ENCODE measurements around the gene GABBR2. TPM values are rescaled to one million over a fixed set of nuclear protein-coding genes. Genes with fewer than 3 reads are reported as not detected.
A peak's percentile ranks its signal among the peaks of the same experiment; 100 is the strongest.
"Not testable (repeated sequence)": the region's sequence is repeated elsewhere in the genome, so short reads cannot be mapped to it uniquely, and the experiment has no call there.

Gene GABBR2
- total and polyA plus RNA-seq, 12 donors, result 0.17 to 9.0 (median 3.7) TPM

DNA sequence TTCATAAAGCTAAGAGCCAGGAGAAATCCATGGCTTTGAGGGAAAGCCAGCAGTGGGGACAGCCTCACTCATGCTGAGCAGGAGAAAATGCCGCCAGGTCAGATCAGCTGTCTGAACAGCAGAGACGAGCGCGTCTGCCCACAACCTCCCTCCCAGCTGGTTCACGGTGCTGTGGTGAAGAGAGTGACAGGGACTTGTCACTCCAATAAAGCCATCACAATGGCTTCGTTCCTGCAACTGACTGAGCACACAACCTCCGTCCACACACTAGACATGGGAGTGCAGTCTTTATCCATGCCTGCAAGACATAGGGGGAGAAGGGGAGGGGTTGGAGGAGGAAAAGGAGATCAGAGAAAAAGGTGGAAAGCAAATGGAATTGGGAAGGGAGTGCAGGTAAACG lies 206.9 kb downstream of the GABBR2 start:
- intact Hi-C loops (cut with DNase I), result no loop called here

DNA sequence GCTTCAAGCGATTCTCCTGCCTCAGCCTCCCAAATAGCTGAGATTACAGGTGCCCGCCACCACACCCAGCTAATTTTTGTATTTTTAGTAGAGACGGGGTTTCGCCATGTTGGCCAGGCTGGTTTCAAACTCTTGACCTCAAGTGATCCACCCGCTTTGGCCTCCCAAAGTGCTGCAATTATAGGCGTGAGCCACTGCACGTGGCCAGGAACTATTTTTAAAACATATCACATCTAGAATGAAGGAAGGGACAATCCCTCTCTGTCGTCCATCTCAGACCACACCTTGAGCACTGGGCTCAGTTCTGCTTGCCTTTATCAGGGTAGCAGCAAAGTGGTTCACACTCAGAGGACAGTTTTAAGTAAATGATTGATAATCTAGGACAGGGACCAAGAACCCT lies 207.5 kb downstream of the GABBR2 start:
- H3K4me3 ChIP-seq; H3K9me3 ChIP-seq (replicated peaks in 1 of 3); H3K4me1 ChIP-seq (replicated peaks in 1 of 2); H3K27me3 ChIP-seq; intact Hi-C loops (cut with DNase I); H3K27ac ChIP-seq; H3K36me3 ChIP-seq (replicated peaks in 1 of 2): not testable (repeated sequence)
- peak in 1 of 7 donors; percentile 17 for DNase-seq
- 83 to 87% (median 85%) methylated on average over 8 of the region's 8 CpGs for WGBS, 4 donors

More for the DNA sequence above, 206.9 kb downstream of the GABBR2 start:
- Histone ChIP-seq H3K27ac (peak overlapping the region in 1 of 5 donors; percentile 37), H3K36me3 (replicated peaks in 1 of 2) (no peaks in the 10 kb centered on the region), H3K9me3 (replicated peaks in 1 of 3) (no peaks in the 10 kb centered on the region), H3K27me3 (peaks cover under 1% of the 10 kb centered on the region), H3K4me1 (replicated peaks in 1 of 2) (no peaks in the 10 kb centered on the region), H3K4me3 (no peak overlapping the region)
- DNase-seq, result peak in 1 of 7 donors; percentile 31
- TF ChIP-seq POLR2A (IDR thresholded peaks at IDR 0.05), result no peak
- TF ChIP-seq, protein P1, sequence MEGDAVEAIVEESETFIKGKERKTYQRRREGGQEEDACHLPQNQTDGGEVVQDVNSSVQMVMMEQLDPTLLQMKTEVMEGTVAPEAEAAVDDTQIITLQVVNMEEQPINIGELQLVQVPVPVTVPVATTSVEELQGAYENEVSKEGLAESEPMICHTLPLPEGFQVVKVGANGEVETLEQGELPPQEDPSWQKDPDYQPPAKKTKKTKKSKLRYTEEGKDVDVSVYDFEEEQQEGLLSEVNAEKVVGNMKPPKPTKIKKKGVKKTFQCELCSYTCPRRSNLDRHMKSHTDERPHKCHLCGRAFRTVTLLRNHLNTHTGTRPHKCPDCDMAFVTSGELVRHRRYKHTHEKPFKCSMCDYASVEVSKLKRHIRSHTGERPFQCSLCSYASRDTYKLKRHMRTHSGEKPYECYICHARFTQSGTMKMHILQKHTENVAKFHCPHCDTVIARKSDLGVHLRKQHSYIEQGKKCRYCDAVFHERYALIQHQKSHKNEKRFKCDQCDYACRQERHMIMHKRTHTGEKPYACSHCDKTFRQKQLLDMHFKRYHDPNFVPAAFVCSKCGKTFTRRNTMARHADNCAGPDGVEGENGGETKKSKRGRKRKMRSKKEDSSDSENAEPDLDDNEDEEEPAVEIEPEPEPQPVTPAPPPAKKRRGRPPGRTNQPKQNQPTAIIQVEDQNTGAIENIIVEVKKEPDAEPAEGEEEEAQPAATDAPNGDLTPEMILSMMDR (IDR thresholded peaks at IDR 0.05), result no peak
- 75 to 90% (median 87%) methylated on average over 8 of the region's 8 CpGs for WGBS, 4 donors

DNA sequence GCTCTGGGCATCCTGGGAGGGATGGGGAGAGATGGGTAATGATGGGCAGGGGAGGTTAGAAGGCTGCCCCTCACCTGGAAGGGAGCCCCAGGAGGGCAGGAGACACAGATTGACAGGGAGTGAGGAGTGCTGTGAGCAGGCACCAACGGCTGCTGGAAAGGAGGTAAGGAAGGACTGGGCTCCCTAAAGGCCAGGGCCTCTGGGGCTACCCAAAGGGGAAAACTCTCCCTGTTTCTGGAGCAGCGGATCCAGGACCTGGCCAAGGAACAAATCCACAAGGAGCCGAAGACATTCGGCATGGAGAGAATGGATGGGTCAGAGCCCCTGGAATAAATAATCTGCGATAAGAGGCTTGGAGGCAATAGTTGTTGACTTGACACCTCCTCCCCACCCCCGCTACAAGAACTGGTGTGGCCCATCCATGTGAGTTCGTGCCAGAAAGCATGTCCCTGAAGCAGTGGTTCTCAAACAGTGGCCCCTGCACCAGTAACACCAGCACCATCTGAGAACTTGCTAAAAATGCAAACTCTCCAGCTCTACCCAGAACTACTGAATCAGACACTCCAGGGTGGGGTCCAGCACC lies 208.3 kb downstream of the GABBR2 start:
- H3K27ac ChIP-seq, result no peak overlapping the region
- TF ChIP-seq, protein P1 (IDR thresholded peaks at IDR 0.05), result no peak
- TF ChIP-seq POLR2A (IDR thresholded peaks at IDR 0.05), result no peak
- H3K27me3 ChIP-seq, result peaks cover 4% of the 10 kb centered on the region
- no peaks in the 10 kb centered on the region for H3K36me3 ChIP-seq (replicated peaks in 1 of 2)
- no peaks in the 10 kb centered on the region for H3K4me1 ChIP-seq (replicated peaks in 1 of 2)
- 80 to 85% (median 83%) methylated on average over 6 to 7 of the region's 7 CpGs for WGBS, 4 donors
- H3K4me3 ChIP-seq, result no peak overlapping the region
- DNase-seq, result peak in 1 of 7 donors; percentile 15
- no peaks in the 10 kb centered on the region for H3K9me3 ChIP-seq (replicated peaks in 1 of 3)
- intact Hi-C loops (cut with DNase I), result no loop called here

DNA sequence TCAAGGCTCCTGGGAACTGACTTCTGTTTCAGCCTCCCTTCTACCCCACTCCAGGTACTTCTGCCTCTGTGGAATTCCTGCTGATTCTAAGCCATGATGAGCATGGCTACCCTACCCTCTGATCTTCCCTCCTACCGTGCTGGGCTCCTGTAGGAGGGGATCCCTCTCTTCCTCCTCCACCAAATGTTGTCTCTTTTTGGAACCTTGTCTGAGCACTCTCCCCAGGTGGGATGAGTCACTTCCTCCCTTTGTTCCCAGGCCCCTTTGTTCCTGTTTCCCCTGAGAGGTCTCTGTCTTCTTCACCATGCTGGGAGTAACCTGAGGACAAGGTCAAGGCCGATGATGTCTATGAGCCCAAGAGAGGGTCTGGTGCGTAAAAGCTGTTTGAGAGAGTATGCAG lies 213.2 kb downstream of the GABBR2 start:
- Histone ChIP-seq H3K9me3 (replicated peaks in 1 of 3) (no peaks in the 10 kb centered on the region), H3K4me3 (no peak overlapping the region), H3K4me1 (replicated peaks in 1 of 2) (no peaks in the 10 kb centered on the region), H3K36me3 (replicated peaks in 1 of 2) (no peaks in the 10 kb centered on the region), H3K27me3 (peaks cover 4% of the 10 kb centered on the region), H3K27ac (no peak overlapping the region)
- 69 to 78% (median 75%) methylated on average over 3 of the region's 3 CpGs for WGBS, 4 donors
- intact Hi-C loops (cut with DNase I), result no loop called here
- DNase-seq, result no peak
- TF ChIP-seq POLR2A (IDR thresholded peaks at IDR 0.05), result no peak

DNA sequence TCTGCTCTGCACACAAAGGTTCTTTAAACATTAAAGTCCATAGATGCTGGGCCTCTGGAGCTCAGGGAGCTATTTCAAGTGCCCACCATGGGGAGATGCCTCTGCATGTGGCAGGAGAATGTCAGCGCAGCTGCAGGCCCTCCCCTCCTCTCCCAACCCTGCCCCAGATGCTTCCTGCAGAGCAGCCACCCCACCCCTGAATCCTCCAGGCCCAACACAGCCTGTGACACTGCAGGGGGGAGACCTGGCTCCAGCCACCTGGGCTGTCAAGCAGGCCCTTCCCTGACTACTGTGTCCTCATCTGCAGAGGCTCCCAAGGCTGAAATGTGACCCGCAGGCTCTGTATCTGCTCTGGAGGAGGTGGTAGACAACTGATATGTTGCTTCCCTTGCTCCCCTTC lies 213.9 kb downstream of the GABBR2 start:
- 86 to 100% (median 97%) methylated on average over 1 to 2 of the region's 2 CpGs for WGBS, 4 donors
- TF ChIP-seq, protein P1 (IDR thresholded peaks at IDR 0.05), result no peak
- TF ChIP-seq POLR2A (IDR thresholded peaks at IDR 0.05), result no peak
- Histone ChIP-seq H3K27me3 (peaks cover 4% of the 10 kb centered on the region), H3K4me1 (replicated peaks in 1 of 2) (no peaks in the 10 kb centered on the region), H3K36me3 (replicated peaks in 1 of 2) (no peaks in the 10 kb centered on the region), H3K27ac (no peak overlapping the region), H3K9me3 (replicated peaks in 1 of 3) (no peaks in the 10 kb centered on the region), H3K4me3 (no peak overlapping the region)
- intact Hi-C loops (cut with DNase I), result no loop called here
- DNase-seq, result peak in 1 of 7 donors; percentile 14

All from adrenal gland (tissue), 12 donors.